Right cardiac atrium (tissue), 5 donors: ENCODE results near the gene GAB1. TPM values are rescaled to one million over a fixed set of nuclear protein-coding genes. Genes with fewer than 3 reads are reported as not detected.

Experiments
- ATAC-seq, 2 donors: fragments of 200-7000 bp; cut with Tn5 transposase; one replicate each; pipeline versions ENCODE4 v1.8.0 to v1.9.1; 2020; ENCODE audit warnings: moderate library complexity in 2 of 2, mild to moderate bottlenecking in 1 of 2
- DNase-seq, 3 donors: peaks; one replicate each; pipeline ENCODE4 v3.0.0-alpha.2; 2020
- H3K27ac ChIP-seq: one replicate; pipeline ENCODE4 v1.5.1; 2013; ENCODE audit warnings: mild to moderate bottlenecking, low read length, control low read depth, moderate library complexity
- H3K27me3 ChIP-seq: one replicate; pipeline ENCODE4 v1.6.1; 2013; ENCODE audit not compliant: control insufficient read depth, insufficient read depth
- H3K4me1 ChIP-seq: one replicate; pipeline ENCODE4 v1.6.1; 2013; ENCODE audit warnings: low read length; ENCODE audit not compliant: control insufficient read depth, insufficient read depth
- H3K4me3 ChIP-seq: one replicate; pipeline ENCODE4 v1.5.1; 2013; ENCODE audit warnings: low read length, control low read depth
- H3K9me3 ChIP-seq: one replicate; pipeline ENCODE4 v1.6.1; 2013; ENCODE audit warnings: low read length; ENCODE audit not compliant: control insufficient read depth
- WGBS: extraction: QIAGEN DNeasy Blood & Tissue Kit; methylation state at CpG from one replicate; pipeline ENCODE4 v1.1.7; 2013; 5-methylcytosine and 5-hydroxymethylcytosine counted together
- intact Hi-C, 4 donors: fragments of 100-400 bp; cut with DNase I; formaldehyde crosslinking; loops; one replicate each; pipeline versions ENCODE4 v1.11.0 to v1.14.0; 2022 to 2023
- microRNA-seq, 2 donors: library from miRNA; unstranded; fragments of <30 nt; microRNA quantifications; one replicate each; pipeline ENCODE4 v1.2.0, GENCODE V29; 2020 to 2021
- polyA plus RNA-seq: library from polyadenylated mRNA; stranded (reverse); fragments of 200-250 nt; gene quantifications from one replicate; pipeline ENCODE4 v1.2.3, GENCODE V29; 2013
- total RNA-seq, 4 donors: library from RNA; stranded (reverse); fragmentation: NEBNext Ultra II Directional; extraction: Animal tissue kit (Norgen Biotek cat#: 25700); gene quantifications; one replicate each; pipeline ENCODE4 v1.2.1, GENCODE V29; 2021
- donor health status: healthy with polysubstance abuse.
- donor health status: DM: no; HTN: yes; CAD: no.
- donor health status: DM: no; HTN: no; CAD: no.
- donor health status: DM: no; HTN: yes; CAD: no; lungs with severe emphysema.
- donor health status: DM: yes; HTN: yes; CAD: no.

The GAB1 gene
- total and polyA plus RNA-seq, 5 donors = 11.0 to 73.4 (median 58.3) TPM

GRCh38 chr4:143514497-143514896 is 177.8 kb downstream of the GAB1 start:
- Histone ChIP-seq H3K9me3 (no peaks in the 10 kb centered on the region), H3K27me3 (no peaks in the 10 kb centered on the region), H3K27ac (peak overlapping the region; percentile 97), H3K4me3 (peak overlapping the region; percentile 59), H3K4me1 (no peaks in the 10 kb centered on the region)
- ATAC-seq (peak; percentile 27 to 58), DNase-seq (peak; percentile 51 to 75 (median 68))
- WGBS = under 1% methylated on average over 18 of the region's 18 CpGs
- intact Hi-C loops = no loop called here

- intact Hi-C loops = no loop called here
- no peak for ATAC-seq
Measured at GRCh38 chr4:143514901-143515300, 178.2 kb downstream of the GAB1 start.

GRCh38 chr4:143515905-143516304 is 179.2 kb downstream of the GAB1 start:
- intact Hi-C loops = no loop called here
- Histone ChIP-seq H3K4me1 (no peaks in the 10 kb centered on the region), H3K9me3 (no peaks in the 10 kb centered on the region), H3K27me3 (no peaks in the 10 kb centered on the region), H3K4me3 (peak overlapping the region; percentile 59), H3K27ac (no peak overlapping the region)
- no peak for ATAC-seq
- DNase-seq = no peak

More at GRCh38 chr4:143514901-143515300, 178.2 kb downstream of the GAB1 start:
- no peak for DNase-seq
- H3K9me3 ChIP-seq = no peaks in the 10 kb centered on the region
- H3K4me3 ChIP-seq = peak overlapping the region; percentile 59
- 8% methylated on average over 5 of the region's 5 CpGs for WGBS
- no peaks in the 10 kb centered on the region for H3K4me1 ChIP-seq
- no peaks in the 10 kb centered on the region for H3K27me3 ChIP-seq
- H3K27ac ChIP-seq = peak overlapping the region; percentile 97

GRCh38 chr4:143517764-143518163 is 181.1 kb downstream of the GAB1 start:
- no peak for ATAC-seq
- no peak overlapping the region for H3K27ac ChIP-seq
- DNase-seq = no peak
- intact Hi-C loops = no loop called here
- H3K27me3 ChIP-seq = no peaks in the 10 kb centered on the region
- H3K9me3 ChIP-seq = no peaks in the 10 kb centered on the region
- no peak overlapping the region for H3K4me3 ChIP-seq
- H3K4me1 ChIP-seq = no peaks in the 10 kb centered on the region
- 84% methylated on average over 2 of the region's 2 CpGs for WGBS

Small RNA genes within 50 kb of the gene (microRNA-seq; reads per million reads assigned to microRNA genes)
- 0 reads per million in 2 donors for gene MIR3139

Other genes starting within 250 kb of the GAB1 start
- 10 to 100 TPM; 19.1 to 21.1 (median 19.4) TPM for gene USP38, start 152.0 kb upstream of the GAB1 start, total RNA-seq
- 7.1 TPM for gene USP38, start 152.0 kb upstream of the GAB1 start, polyA plus RNA-seq
- 10 to 100 TPM; 28.9 to 39.0 (median 31.1) TPM for gene SMARCA5, start 176.8 kb downstream of the GAB1 start, total RNA-seq
- 14.9 TPM for gene SMARCA5, start 176.8 kb downstream of the GAB1 start, polyA plus RNA-seq